Thyroid gland (tissue), 4 donors: ENCODE data around the gene C2orf49. TPM values are rescaled to one million over a fixed set of nuclear protein-coding genes. Genes with fewer than 3 reads are reported as not detected.

ENCODE experiments used
- DNase-seq, 2 donors: peaks; one replicate each; pipeline ENCODE4 v3.0.0-alpha.2; 2019
- H3K27ac ChIP-seq, 3 donors: fragments of 200-600 bp; sonication (generic); 1 replicate in 2 of 3; 2 replicates in 1 of 3; pipeline ENCODE4 v1.5.1; 2016 to 2019; ENCODE audit warnings: mild to moderate bottlenecking in 1 of 3, moderate library complexity in 1 of 3
- H3K27me3 ChIP-seq: fragments of 200-600 bp; sonication (generic); one replicate; pipeline ENCODE4 v1.5.1; 2019
- H3K36me3 ChIP-seq, 2 donors: fragments of 200-600 bp; sonication (generic); one replicate each; pipeline ENCODE4 v1.5.1; 2016 to 2019
- H3K4me1 ChIP-seq, 2 donors: fragments of 200-600 bp; sonication (generic); one replicate each; pipeline ENCODE4 v1.5.1; 2017 to 2019
- H3K4me3 ChIP-seq, 3 donors: fragments of 200-600 bp; sonication (generic); replicated peaks in 1 of 3; 1 replicate in 2 of 3; 2 replicates in 1 of 3; pipeline ENCODE4 v1.5.1; 2016; ENCODE audit warnings: mild to moderate bottlenecking in 1 of 3
- H3K9me3 ChIP-seq: fragments of 200-600 bp; sonication (generic); one replicate; pipeline ENCODE4 v1.5.1; 2017
- CTCF ChIP-seq, 6 experiments: fragments of 200-600 bp in 3 of 6; fragments of 450-650 bp in 3 of 6; sonication (generic) in 3 of 6; IDR thresholded peaks; one replicate each; pipeline ENCODE4 v1.5.1; 2016 to 2019; ENCODE audit warnings: antibody characterized with exemption in 6 of 6, mild to moderate bottlenecking in 2 of 6, inconsistent platforms in 1 of 6, moderate library complexity in 1 of 6
- POLR2A ChIP-seq, 2 donors: fragments of 450-650 bp; IDR thresholded peaks; one replicate each; pipeline ENCODE4 v1.6.1; 2017; ENCODE audit warnings: antibody characterized with exemption in 2 of 2, mild to moderate bottlenecking in 2 of 2, moderate library complexity in 1 of 2
- WGBS, 2 donors: methylation state at CpG; one replicate each; pipeline ENCODE4 v1.1.5; 2017; 5-methylcytosine and 5-hydroxymethylcytosine counted together
- intact Hi-C: fragments of 100-400 bp; cut with DNase I; formaldehyde crosslinking; loops from one replicate; pipeline ENCODE4 v1.15.1; 2023
- total RNA-seq, 4 donors: library from RNA; depleted of rRNA; stranded (reverse); fragments of >200 nt; gene quantifications; one replicate each; pipeline ENCODE4 v1.2.3, GENCODE V29; 2016

C2orf49 gene
- total RNA-seq, 4 donors from 2014 or later: 16.6 to 41.1 (median 22.1) TPM

GRCh38 chr2:105358593-105358992 is 21.3 kb downstream of the C2orf49 start:
- H3K36me3 ChIP-seq: peaks cover 15 to 20% of the 10 kb centered on the region in 2 donors

GRCh38 chr2:105361102-105361889 is 24.0 kb downstream of the C2orf49 start:
- intact Hi-C loops: no loop called here
- Histone ChIP-seq H3K27me3 (no peaks in the 10 kb centered on the region), H3K27ac (no peak overlapping the region), H3K4me3 (no peak overlapping the region), H3K9me3 (no peaks in the 10 kb centered on the region), H3K4me1 (peaks cover 0 to 4% of the 10 kb centered on the region in 2 donors), H3K36me3 (peaks cover 17 to 24% of the 10 kb centered on the region in 2 donors)
- no peak for DNase-seq
- TF ChIP-seq POLR2A (IDR thresholded peaks at IDR 0.05): no peak
- WGBS, 2 donors: 69 to 70% methylated on average over 11 of the region's 11 CpGs

More at GRCh38 chr2:105358593-105358992, 21.3 kb downstream of the C2orf49 start:
- intact Hi-C loops: no loop called here
- DNase-seq: peak in 1 of 2 donors; percentile 25
- TF ChIP-seq CTCF (IDR thresholded peaks at IDR 0.05): no peak
- no peak for TF ChIP-seq POLR2A (IDR thresholded peaks at IDR 0.05)
- H3K27me3 ChIP-seq: no peaks in the 10 kb centered on the region
- H3K4me3 ChIP-seq: no peak overlapping the region
- WGBS, 2 donors: 66 to 80% methylated on average over 6 of the region's 6 CpGs
- H3K9me3 ChIP-seq: no peaks in the 10 kb centered on the region
- peaks cover 0 to 4% of the 10 kb centered on the region in 2 donors for H3K4me1 ChIP-seq
- no peak overlapping the region for H3K27ac ChIP-seq

- TF ChIP-seq POLR2A (IDR thresholded peaks at IDR 0.05): no peak
- no peak for TF ChIP-seq CTCF (IDR thresholded peaks at IDR 0.05)
- no peak for DNase-seq
- Histone ChIP-seq H3K27me3 (no peaks in the 10 kb centered on the region), H3K4me3 (no peak overlapping the region), H3K4me1 (peaks cover 0 to 4% of the 10 kb centered on the region in 2 donors), H3K36me3 (peaks cover 21 to 22% of the 10 kb centered on the region in 2 donors), H3K9me3 (no peaks in the 10 kb centered on the region), H3K27ac (no peak overlapping the region)
- whole genome bisulfite sequencing, 2 donors: 72 to 73% methylated on average over 13 to 14 of the region's 15 CpGs
- intact Hi-C loops: no loop called here
These were observed 25.7 kb downstream of the C2orf49 start for GRCh38 chr2:105362862-105363591.

GRCh38 chr2:105364436-105365139 is 27.2 kb downstream of the C2orf49 start:
- Histone ChIP-seq H3K27ac (no peak overlapping the region), H3K4me1 (no peaks in the 10 kb centered on the region), H3K9me3 (no peaks in the 10 kb centered on the region), H3K27me3 (no peaks in the 10 kb centered on the region), H3K4me3 (no peak overlapping the region), H3K36me3 (peaks cover 17 to 22% of the 10 kb centered on the region in 2 donors)
- 80 to 85% methylated on average over 5 of the region's 5 CpGs for WGBS, 2 donors
- TF ChIP-seq POLR2A (IDR thresholded peaks at IDR 0.05) (no peak), CTCF (IDR thresholded peaks at IDR 0.05) (no peak)
- no peak for DNase-seq
- intact Hi-C loops: no loop called here

GRCh38 chr2:105365206-105365605 is 27.9 kb downstream of the C2orf49 start:
- Histone ChIP-seq H3K9me3 (no peaks in the 10 kb centered on the region), H3K27ac (no peak overlapping the region), H3K4me3 (no peak overlapping the region), H3K27me3 (no peaks in the 10 kb centered on the region), H3K4me1 (no peaks in the 10 kb centered on the region), H3K36me3 (peaks cover 13 to 22% of the 10 kb centered on the region in 2 donors)
- TF ChIP-seq POLR2A (IDR thresholded peaks at IDR 0.05) (no peak), CTCF (IDR thresholded peaks at IDR 0.05) (no peak)
- no peak for DNase-seq
- intact Hi-C loops: no loop called here
- WGBS, 2 donors: 79 to 80% methylated on average over 3 of the region's 3 CpGs
